K562 (cell line): ENCODE results near the gene PMP22. TPM values are rescaled to one million over a fixed set of nuclear protein-coding genes. Genes with fewer than 3 reads are reported as not detected.

Source experiments
- ATAC-seq: fragments of 200-7000 bp; cut with Tn5 transposase; 3 replicates; pipeline ENCODE4 v1.9.1; 2020; ENCODE audit warnings: moderate library complexity
- BruUV-seq: library from RNA; stranded (reverse); fragments of 400-500 nt; replicated peaks from 2 replicates; lab custom pipeline; 2021; lab: Mats Ljungman, UMichigan
- CTCF ChIA-PET: fragments of 300-600 bp; formaldehyde crosslinking; extraction: SDS; loops from one replicate; lab custom pipeline; 2021; ENCODE audit warnings: low intra/inter-chr PET ratio; lab: Yijun Ruan, JAX
- POLR2A ChIA-PET: fragments of 300-600, 350-650 bp; sonication (Branson Sonifier 250); formaldehyde crosslinking; extraction: SDS; loops from one replicate; lab custom pipeline; 2021; ENCODE audit warnings: antibody characterized with exemption, inconsistent platforms; lab: Yijun Ruan, JAX
- DNase-seq, 4 experiments: peaks; one replicate each; pipeline versions ENCODE4 v3.0.0 to v3.0.0-alpha.2; 2011 to 2018; ENCODE audit warnings: low spot score in 3 of 4, mixed read lengths in 3 of 4; ENCODE audit errors: extremely low read depth in 1 of 4
- FAIRE-seq: peaks from 2 replicates; lab custom pipeline; 2011; peaks lifted over from hg19 to GRCh38; lab: Jason Lieb, UNC
- H2AFZ ChIP-seq: 2 replicates; pipeline ENCODE4 v1.6.0; 2011; ENCODE audit warnings: low read depth, low read length, control low read depth, inconsistent platforms
- H3K27ac ChIP-seq: fragments of 200-600 bp; 3 replicates; pipeline ENCODE4 v1.8.0; 2011; ENCODE audit warnings: low read depth, mild to moderate bottlenecking, control low read depth, inconsistent platforms, low read length, moderate library complexity, mixed read lengths; ENCODE audit errors: extremely low read depth
- H3K27me3 ChIP-seq, 2 experiments: fragments of 300-600 bp in 1 of 2; 2 replicates in 1 of 2; 3 replicates in 1 of 2; pipeline versions ENCODE4 v1.6.0 to v1.8.0; 2011; ENCODE audit warnings: inconsistent platforms in 2 of 2, low read length in 2 of 2, mild to moderate bottlenecking in 1 of 2, mixed read lengths in 1 of 2, moderate library complexity in 1 of 2; ENCODE audit not compliant: control insufficient read depth in 2 of 2, insufficient read depth in 2 of 2
- H3K36me3 ChIP-seq: fragments of 300-600 bp; 3 replicates; pipeline ENCODE4 v1.8.0; 2011; ENCODE audit warnings: mild to moderate bottlenecking, low read length, inconsistent platforms; ENCODE audit not compliant: control insufficient read depth, insufficient read depth
- H3K4me1 ChIP-seq, 2 experiments: fragments of 200-600 bp in 1 of 2; replicated peaks in 1 of 2; 2 replicates in 1 of 2; 3 replicates in 1 of 2; pipeline versions ENCODE4 v1.5.1 to v1.8.0; 2011; ENCODE audit warnings: inconsistent platforms in 2 of 2, low read length in 2 of 2, mild to moderate bottlenecking in 1 of 2, mixed read lengths in 1 of 2, moderate library complexity in 1 of 2; ENCODE audit not compliant: control insufficient read depth in 2 of 2, insufficient read depth in 2 of 2
- H3K4me2 ChIP-seq: 2 replicates; pipeline ENCODE4 v1.6.1; 2011; ENCODE audit warnings: low read length, control low read depth, inconsistent platforms, mixed read lengths; ENCODE audit not compliant: insufficient read depth
- H3K4me3 ChIP-seq: fragments of 200-600 bp; sonication (generic), shearing (Covaris generic); 2 replicates; pipeline ENCODE4 v1.5.1; 2016; ENCODE audit warnings: control low read depth, inconsistent platforms
- H3K79me2 ChIP-seq: fragments of 200-600 bp; 3 replicates; pipeline ENCODE4 v1.8.0; 2011; ENCODE audit warnings: low read length, inconsistent platforms; ENCODE audit not compliant: control insufficient read depth, insufficient read depth
- H3K9ac ChIP-seq, 2 experiments: 2 replicates each; pipeline versions ENCODE4 v1.6.0 to v1.6.1; 2011; ENCODE audit warnings: low read depth in 2 of 2, low read length in 2 of 2, control low read depth in 1 of 2, inconsistent platforms in 1 of 2, mild to moderate bottlenecking in 1 of 2, mixed read lengths in 1 of 2; ENCODE audit not compliant: insufficient read depth in 1 of 2
- H3K9me1 ChIP-seq: one replicate; pipeline ENCODE4 v1.6.0; 2011; ENCODE audit warnings: inconsistent platforms, mild to moderate bottlenecking, low read length, moderate library complexity; ENCODE audit not compliant: control insufficient read depth, insufficient read depth
- H3K9me3 ChIP-seq: replicated peaks from 2 replicates; pipeline ENCODE4 v1.5.1; 2011; ENCODE audit warnings: low read depth, low read length, inconsistent platforms; ENCODE audit not compliant: control insufficient read depth, insufficient read depth
- H4K20me1 ChIP-seq: replicated peaks from 2 replicates; pipeline ENCODE4 v1.6.1; 2011; ENCODE audit warnings: low read length, inconsistent platforms, mixed read lengths; ENCODE audit not compliant: control insufficient read depth, insufficient read depth
- ADNP ChIP-seq: fragments of 200-800 bp; sonication (Bioruptor generic); IDR thresholded peaks from 2 replicates; pipeline ENCODE4 v1.6.1; 2016; ENCODE audit warnings: missing genetic modification characterization, missing compliant biosample characterization
- CCNT2 ChIP-seq: IDR thresholded peaks from 2 replicates; pipeline ENCODE4 v1.6.1; 2011; ENCODE audit warnings: borderline replicate concordance, low read depth, mild to moderate bottlenecking, moderate library complexity, mixed read lengths, low read length; ENCODE audit not compliant: insufficient read length; ENCODE audit errors: extremely low read depth
- GATA2 ChIP-seq: sonication (generic); formaldehyde crosslinking; IDR thresholded peaks from 2 replicates; pipeline ENCODE4 v1.4.0; 2020; ENCODE audit warnings: mild to moderate bottlenecking, missing genetic modification reagents
- GTF2F1 ChIP-seq: IDR thresholded peaks from 2 replicates; pipeline ENCODE4 v1.6.1; 2011; ENCODE audit warnings: low read depth, low read length, improper control_type of control experiment
- MCM3 ChIP-seq: fragments of 450-650 bp; IDR thresholded peaks from 2 replicates; pipeline ENCODE4 v1.6.1; 2016
- MEIS2 ChIP-seq: fragments of 450-650 bp; IDR thresholded peaks from 2 replicates; pipeline ENCODE4 v1.6.1; 2014; ENCODE audit warnings: mild to moderate bottlenecking; ENCODE audit not compliant: partially characterized antibody
- NCOR1 ChIP-seq: fragments of 450-650 bp; IDR thresholded peaks from 2 replicates; pipeline ENCODE4 v1.6.1; 2016; ENCODE audit warnings: mild to moderate bottlenecking, moderate library complexity
- PHB ChIP-seq: fragments of 250-450 bp; sonication (Bioruptor Pico); IDR thresholded peaks from 2 replicates; pipeline ENCODE4 v1.5.0; 2021
- RAD51 ChIP-seq: fragments of 450-650 bp; IDR thresholded peaks from 2 replicates; pipeline ENCODE4 v1.7.1; 2016; ENCODE audit warnings: low read depth, mild to moderate bottlenecking, borderline replicate concordance
- RBM15 ChIP-seq: fragments of 200-400 bp; formaldehyde crosslinking; IDR thresholded peaks from 2 replicates; pipeline ENCODE4 v1.6.1; 2018; ENCODE audit warnings: mild to moderate bottlenecking, low read length, moderate library complexity; ENCODE audit not compliant: insufficient read depth
- SMARCA4 ChIP-seq: fragments of 450-650 bp; IDR thresholded peaks from 2 replicates; pipeline ENCODE4 v1.6.1; 2016
- VEZF1 ChIP-seq: fragments of 200-800 bp; sonication (Bioruptor generic); IDR thresholded peaks from 2 replicates; pipeline ENCODE4 v1.6.1; 2017; ENCODE audit warnings: missing genetic modification characterization, missing compliant biosample characterization
- ZBTB49 ChIP-seq: sonication (generic); formaldehyde crosslinking; IDR thresholded peaks from 2 replicates; pipeline ENCODE4 v1.8.0; 2022; ENCODE audit warnings: missing genetic modification reagents, mild to moderate bottlenecking, borderline replicate concordance
- ZC3H8 ChIP-seq: fragments of 450-650 bp; IDR thresholded peaks from 2 replicates; pipeline ENCODE4 v1.6.1; 2017
- ZFP30 ChIP-seq: fragments of 250-450 bp; sonication (Bioruptor Pico); IDR thresholded peaks from 2 replicates; pipeline ENCODE4 v1.8.0; 2022; ENCODE audit warnings: moderate library complexity, mild to moderate bottlenecking, inconsistent platforms, borderline replicate concordance
- ZNF134 ChIP-seq: fragments of 250-450 bp; sonication (Bioruptor Pico); conservative IDR thresholded peaks from 2 replicates; pipeline ENCODE4 v1.4.0; 2020
- ZNF146 ChIP-seq: IDR thresholded peaks from one replicate; pipeline ENCODE4 v1.6.1; 2018; ENCODE audit warnings: missing compliant biosample characterization; ENCODE audit not compliant: unreplicated experiment
- ZNF589 ChIP-seq: fragments of 200-800 bp; sonication (Bioruptor generic); IDR thresholded peaks from 2 replicates; pipeline ENCODE4 v1.6.1; 2016; ENCODE audit warnings: low read depth, missing genetic modification characterization, missing compliant biosample characterization
- WGBS: fragments of 100-300 bp; shearing (Covaris generic); methylation state at CpG from one replicate; pipeline ENCODE4 v1.1.6; 2016; ENCODE audit warnings: low coverage, mixed read lengths; ENCODE audit not compliant: insufficient coverage; ENCODE audit errors: missing lambda C conversion rate; 5-methylcytosine and 5-hydroxymethylcytosine counted together
- in situ Hi-C: fragments of 300-500 bp; cut with MboI; formaldehyde crosslinking; loops from 4 replicates; pipeline ENCODE4 v1.15.0; 2018; ENCODE audit warnings: inconsistent platforms, mixed read lengths
- intact Hi-C: fragments of 100-400 bp; cut with micrococcal nuclease; formaldehyde crosslinking; loops from 2 replicates; pipeline ENCODE4 v1.14.2; 2022
- polyA plus RNA-seq, 8 experiments: library from polyadenylated mRNA; depleted of rRNA in 4 of 8; stranded (reverse) in 5 of 8; unstranded in 3 of 8; fragments of >200 nt; fragmentation: Nextera tagmentation in 2 of 8; fragmentation: Illumina TruSeq in 1 of 8; extraction: Ambion mirVana in 2 of 8; extraction: Trizol in 1 of 8; gene quantifications; 2 replicates each; pipeline versions ENCODE4 v1.2.1 to v1.2.3, GENCODE V29; 2011 to 2014; ENCODE audit warnings: inconsistent platforms in 1 of 8, missing spikeins in 1 of 8
- total RNA-seq, 7 experiments: library from RNA; depleted of rRNA in 6 of 7; stranded (reverse); fragments of >200 nt in 6 of 7; fragmentation: Illumina TruSeq in 2 of 7; extraction: Trizol in 2 of 7; gene quantifications; 2 replicates each; pipeline versions ENCODE4 v1.2.1 to v1.2.3, GENCODE V29; 2011 to 2021; ENCODE audit warnings: low replicate concordance in 1 of 7
- TF ChIP-seq, protein P1 (sequence below), 2 experiments: fragments of 450-650 bp; conservative IDR thresholded peaks; 2 replicates each; pipeline ENCODE4 v1.6.1; 2017; ENCODE audit warnings: mild to moderate bottlenecking in 2 of 2, moderate library complexity in 2 of 2

PMP22 gene
- total and polyA plus RNA-seq, 9 of the 15 experiments (the other 6 are each of a cell fraction or from before 2014, with no cell fraction given), result 12.6 to 62.3 (median 25.8) TPM

DNA sequence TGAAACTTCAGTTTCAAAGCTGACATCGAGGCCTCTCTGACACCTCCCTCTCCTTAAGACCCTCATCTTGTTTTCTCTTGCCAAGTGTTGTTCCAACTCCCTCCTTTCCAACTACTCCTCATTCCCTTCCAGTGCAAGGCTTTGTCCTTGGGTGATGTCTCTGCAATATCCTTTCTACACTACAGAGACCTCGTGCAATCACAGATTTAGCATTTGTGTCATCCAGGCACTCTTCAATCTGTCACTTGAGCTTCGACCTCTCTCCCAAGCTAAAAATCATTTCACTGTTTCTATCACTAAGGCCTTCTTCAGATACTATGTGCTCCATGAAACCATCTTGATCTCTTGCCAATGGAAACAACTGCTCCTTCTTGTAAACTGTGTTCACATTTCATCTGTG, 44.7 kb upstream of the PMP22 start (continued):
- TF ChIP-seq GATA2 (CRISPR knock-in tag) (no peak), RBM15 (no peak), MCM3 (no peak), RAD51 (no peak), ADNP (tag) (no peak)

DNA sequence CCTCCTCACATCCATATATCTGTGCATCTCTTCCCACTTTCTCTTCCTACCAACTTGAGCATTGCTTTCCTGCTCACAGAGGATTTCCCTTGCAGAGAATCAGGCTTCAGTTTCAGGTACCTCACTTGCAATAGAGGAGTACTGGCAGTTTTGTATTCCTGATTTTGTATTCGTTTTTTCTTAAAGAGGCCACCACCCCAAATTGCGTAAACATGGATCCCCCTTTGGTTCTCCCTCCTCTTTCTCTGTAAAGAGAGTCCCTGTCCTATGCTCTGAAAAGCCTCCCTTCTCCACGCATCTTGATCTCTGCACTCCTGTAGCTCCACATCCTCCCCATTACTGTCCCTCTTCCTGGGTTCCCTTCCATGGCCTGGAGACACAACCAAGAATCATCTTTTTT, 44.1 kb upstream of the PMP22 start:
- DNase-seq (no peak), FAIRE-seq (no peak), ATAC-seq (no peak)
- no peaks in the 10 kb centered on the region for H3K79me2 ChIP-seq
- H4K20me1 ChIP-seq, result no peaks in the 10 kb centered on the region
- H3K9me1 ChIP-seq, result no peaks in the 10 kb centered on the region
- POLR2A ChIA-PET, result no interaction called here
- no peaks in the 10 kb centered on the region for H3K9me3 ChIP-seq
- no peak overlapping the region for H3K4me3 ChIP-seq
- no peak overlapping the region for H3K27ac ChIP-seq
- no peak overlapping the region for H3K9ac ChIP-seq
- H2AFZ ChIP-seq, result no peak overlapping the region
- peaks cover 3 to 27% of the 10 kb centered on the region in 2 experiments for H3K27me3 ChIP-seq
- WGBS, result 0% methylated on average over 3 of the region's 3 CpGs
- CTCF ChIA-PET, result no interaction called here
- no TSS peak for BruUV-seq
- H3K36me3 ChIP-seq, result no peaks in the 10 kb centered on the region
- H3K4me1 ChIP-seq, result no peaks in the 10 kb centered on the region
- in situ Hi-C loops, result no loop called here
- no peak overlapping the region for H3K4me2 ChIP-seq
- intact Hi-C loops, result no loop called here
- TF ChIP-seq ZNF146 (CRISPR knock-in tag), result no peak
- TF ChIP-seq ZNF134 (CRISPR knock-in tag), result no peak
- no peak for TF ChIP-seq ZC3H8
- no peak for TF ChIP-seq ZBTB49
- no peak for TF ChIP-seq NCOR1
- no peak for TF ChIP-seq ZFP30 (CRISPR knock-in tag)
- TF ChIP-seq PHB (CRISPR knock-in tag), result no peak
- TF ChIP-seq GTF2F1, result no peak
- no peak for TF ChIP-seq MEIS2
- no peak for TF ChIP-seq VEZF1 (CRISPR knock-in tag)
- TF ChIP-seq, protein P1, sequence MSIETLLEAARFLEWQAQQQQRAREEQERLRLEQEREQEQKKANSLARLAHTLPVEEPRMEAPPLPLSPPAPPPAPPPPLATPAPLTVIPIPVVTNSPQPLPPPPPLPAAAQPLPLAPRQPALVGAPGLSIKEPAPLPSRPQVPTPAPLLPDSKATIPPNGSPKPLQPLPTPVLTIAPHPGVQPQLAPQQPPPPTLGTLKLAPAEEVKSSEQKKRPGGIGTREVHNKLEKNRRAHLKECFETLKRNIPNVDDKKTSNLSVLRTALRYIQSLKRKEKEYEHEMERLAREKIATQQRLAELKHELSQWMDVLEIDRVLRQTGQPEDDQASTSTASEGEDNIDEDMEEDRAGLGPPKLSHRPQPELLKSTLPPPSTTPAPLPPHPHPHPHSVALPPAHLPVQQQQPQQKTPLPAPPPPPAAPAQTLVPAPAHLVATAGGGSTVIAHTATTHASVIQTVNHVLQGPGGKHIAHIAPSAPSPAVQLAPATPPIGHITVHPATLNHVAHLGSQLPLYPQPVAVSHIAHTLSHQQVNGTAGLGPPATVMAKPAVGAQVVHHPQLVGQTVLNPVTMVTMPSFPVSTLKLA (conservative IDR thresholded peaks at IDR 0.05), result no peak
- no peak for TF ChIP-seq ZNF589 (CRISPR knock-in tag)
- no peak for TF ChIP-seq CCNT2
- no peak for TF ChIP-seq SMARCA4
